Stimulated activated CD4-positive, alpha-beta T cell treated with anti-CD3 and anti-CD28 coated beads, Interleukin-12 subunit alpha, Interleukin-12 subunit beta, amount 100 ng/mL, for 48 hours (primary cell): ENCODE results near the gene ERC1.
"Not testable (repeated sequence)": the region's sequence is repeated elsewhere in the genome, so short reads cannot be mapped to it uniquely, and the experiment has no call there.

Experiments
- DNase-seq, 3 donors: peaks; one replicate each; pipeline ENCODE4 v3.0.0-alpha.2; 2020; ENCODE audit warnings: low read depth in 2 of 3, low spot score in 1 of 3

ERC1 gene

DNA sequence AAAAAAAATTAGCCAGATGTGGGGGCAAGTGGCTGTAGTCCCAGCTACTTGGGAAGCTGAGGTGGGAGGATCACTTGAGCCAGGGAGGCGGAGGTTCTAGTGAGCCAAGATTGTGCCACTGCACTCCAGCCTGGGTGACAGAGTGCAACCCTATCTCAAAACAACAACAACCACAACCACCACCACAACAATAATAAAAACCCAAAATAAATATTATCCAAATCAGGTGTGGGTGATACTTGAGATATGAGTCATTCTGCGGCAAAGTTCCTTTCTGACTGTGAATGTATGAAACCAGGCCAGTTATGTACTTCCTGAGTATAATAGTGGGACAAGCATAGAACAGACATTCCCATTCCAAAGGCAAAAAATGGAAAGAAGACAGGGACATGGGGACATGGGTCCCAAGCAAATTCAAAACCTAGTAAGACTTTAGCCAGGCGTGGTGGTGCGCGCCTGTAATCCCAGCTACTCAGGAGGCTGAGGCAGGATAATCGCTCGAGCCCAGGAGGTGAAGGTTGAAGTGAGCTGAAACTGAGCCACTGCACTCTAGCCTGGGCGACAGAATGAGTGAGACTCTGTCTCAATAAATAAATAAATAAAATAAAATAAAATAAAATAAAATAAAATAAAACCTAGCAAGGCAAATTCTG is 9.7 kb upstream of the ERC1 start:
- DNase-seq = no peak

DNA sequence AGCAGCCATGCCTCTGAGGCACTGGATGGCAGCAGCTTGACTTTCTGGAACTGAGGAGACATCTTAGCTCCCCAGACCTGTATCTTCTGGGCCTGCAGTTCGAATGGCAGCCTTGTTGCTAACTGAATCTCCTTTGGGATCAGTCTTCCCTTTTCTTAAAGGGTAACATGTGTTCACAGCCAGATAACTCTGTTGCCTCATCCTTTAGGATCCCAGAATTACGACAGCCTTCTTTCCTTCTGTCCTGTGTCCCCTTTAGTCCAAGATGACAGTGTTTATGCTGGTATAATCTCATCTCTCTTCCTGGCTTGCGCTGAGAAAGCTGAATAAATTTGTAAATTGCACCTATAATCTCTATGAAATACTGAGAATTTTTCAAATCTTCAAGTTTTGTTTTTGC is 9.1 kb upstream of the ERC1 start:
- DNase-seq = no peak

DNA sequence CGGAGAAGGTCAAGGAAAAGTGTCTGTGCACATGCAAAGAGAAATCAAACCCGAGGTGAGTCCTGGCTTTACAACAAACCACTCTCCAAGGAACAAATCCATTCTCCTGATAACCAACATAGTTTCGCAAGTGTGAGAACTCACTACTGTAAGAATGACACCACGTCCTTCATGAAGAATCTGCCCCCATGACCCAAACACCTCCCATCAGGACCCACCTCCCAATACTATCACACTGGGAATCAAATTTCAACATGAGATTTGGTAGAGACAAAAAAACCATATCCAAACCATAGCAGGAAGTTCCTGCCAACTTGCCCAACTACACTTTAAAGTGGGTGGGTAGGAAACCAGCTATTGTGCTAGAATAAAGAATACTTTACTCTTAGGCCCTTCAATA is 2.4 kb upstream of the ERC1 start:
- no peak for DNase-seq

DNA sequence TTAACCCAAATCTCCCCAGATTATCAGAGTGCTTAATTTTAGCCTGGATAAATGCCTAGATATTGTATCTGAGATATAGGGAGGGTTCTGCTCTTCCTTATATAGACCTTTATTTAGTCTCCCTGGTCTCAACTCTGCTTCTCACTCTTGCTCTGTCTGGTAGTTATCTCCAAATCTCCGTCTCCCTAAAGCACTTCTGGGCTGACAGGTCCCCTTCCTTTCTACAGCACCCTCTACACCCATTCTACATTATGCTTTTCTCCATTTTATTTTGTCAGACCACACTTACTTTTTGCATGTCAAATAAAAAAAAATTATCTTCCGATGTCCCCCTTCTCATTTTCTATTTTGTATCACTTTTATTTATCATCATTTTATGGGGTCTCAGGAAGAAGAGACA is 2.0 kb upstream of the ERC1 start:
- no peak for DNase-seq

DNA sequence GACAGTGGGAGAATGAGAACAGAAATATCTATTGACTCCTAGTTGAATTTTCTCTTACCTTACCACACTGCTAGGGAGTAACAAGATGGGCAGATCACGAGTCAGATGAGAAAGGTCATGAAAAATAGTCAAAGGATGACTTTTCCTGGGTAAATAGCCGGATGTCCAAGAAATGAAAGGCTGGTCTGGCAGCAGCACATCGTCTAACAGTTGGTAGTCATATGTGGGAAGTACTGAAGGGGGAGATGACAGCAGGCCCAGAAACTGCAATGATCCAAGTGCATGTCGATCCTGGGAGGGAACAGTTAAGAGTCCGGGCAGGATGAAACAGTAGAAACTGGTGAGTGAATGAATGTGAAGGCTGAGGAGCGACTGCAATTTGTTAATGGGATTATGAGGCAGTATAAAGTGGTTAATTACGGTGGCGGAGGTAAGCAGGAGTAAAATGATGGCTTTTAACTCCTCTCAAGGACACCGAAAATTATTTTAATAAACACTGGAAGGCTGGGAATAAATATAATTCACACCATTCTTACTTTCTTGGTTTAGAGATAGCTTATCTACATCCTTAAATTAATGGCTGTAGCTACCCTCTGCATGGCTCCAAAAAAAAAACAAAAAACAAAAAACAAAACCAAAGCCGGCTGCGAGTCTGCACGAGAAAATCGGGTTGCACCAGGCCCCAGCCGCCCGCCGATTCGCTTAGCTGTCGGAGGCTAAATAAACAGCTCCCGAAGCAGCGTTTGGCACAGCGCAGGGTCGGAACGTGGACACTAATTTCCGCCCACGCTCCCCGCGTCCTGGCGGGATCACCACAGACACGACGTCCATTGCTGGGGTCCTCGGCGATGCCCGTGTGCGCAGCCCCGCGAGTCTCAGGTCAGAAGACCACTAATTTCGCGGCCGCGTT is 1.0 kb upstream of the ERC1 start:
- DNase-seq = peak; percentile 41 to 48 (median 47)

DNA sequence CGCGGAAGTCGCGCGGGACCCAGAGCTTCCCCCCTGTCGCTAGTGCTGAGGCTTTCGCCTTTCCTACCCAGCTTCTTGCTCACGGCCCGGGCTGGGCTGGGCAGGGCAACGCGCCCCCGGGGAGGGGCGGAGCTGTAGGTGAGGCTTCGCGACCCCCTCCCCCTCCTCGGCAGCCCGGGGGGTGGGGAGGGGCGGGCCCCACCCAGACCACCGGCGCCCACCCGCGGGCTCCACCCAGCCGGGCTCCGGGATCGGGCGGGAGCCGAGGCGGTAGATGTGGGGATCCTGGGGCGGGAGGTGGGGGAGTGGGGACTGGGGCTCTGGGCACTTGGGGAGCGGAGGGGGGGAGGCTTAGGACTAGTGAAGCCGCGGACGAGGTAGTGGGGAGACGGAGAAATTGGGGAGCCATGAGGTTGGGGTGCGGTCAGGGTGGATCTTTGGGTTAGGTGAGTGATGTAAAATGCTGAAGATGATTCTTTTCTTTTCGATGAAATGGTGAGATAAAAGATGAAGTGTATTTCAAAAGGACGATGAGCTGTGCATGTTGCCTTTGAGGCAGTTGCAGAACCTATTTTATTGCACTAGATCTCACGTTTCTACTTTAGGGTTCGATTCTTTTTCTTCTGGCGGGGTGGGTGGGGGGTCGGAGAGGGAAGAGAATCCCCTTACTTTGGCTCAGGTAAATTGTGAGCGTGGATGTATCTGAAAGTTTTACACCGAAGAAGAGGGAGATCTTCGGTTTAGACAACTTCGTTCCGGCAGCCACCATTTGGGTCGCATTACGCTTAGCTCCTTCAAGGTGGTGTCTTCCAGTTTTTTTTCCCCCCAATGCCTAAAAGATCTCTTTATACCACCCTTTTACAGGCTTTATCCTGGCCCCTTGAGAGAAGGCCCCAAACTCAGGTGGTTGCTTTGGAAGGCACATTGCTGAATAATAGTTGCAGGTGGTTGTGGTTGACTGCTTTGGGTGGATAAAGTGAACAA is 619 bp downstream of the ERC1 start:
- no peak for DNase-seq

DNA sequence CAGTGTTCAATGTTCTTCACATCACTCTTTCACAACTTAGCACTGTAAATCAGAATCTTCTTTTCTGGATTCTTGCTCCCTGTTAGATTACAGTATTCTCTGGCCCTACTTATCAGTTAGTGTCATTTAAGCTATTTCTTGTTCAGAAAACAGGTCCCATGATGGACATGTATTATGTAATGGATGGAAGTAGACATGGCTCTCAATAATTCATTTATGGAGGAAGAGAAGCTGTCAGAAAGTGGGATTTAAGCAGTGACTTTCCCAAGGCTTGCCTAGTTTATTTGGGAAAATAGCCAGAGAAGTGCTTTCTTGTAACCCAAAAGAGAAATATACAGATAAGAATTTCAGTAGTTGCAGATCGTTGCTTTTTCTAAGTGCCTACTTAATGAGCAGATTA is 1.6 kb downstream of the ERC1 start:
- no peak for DNase-seq

DNA sequence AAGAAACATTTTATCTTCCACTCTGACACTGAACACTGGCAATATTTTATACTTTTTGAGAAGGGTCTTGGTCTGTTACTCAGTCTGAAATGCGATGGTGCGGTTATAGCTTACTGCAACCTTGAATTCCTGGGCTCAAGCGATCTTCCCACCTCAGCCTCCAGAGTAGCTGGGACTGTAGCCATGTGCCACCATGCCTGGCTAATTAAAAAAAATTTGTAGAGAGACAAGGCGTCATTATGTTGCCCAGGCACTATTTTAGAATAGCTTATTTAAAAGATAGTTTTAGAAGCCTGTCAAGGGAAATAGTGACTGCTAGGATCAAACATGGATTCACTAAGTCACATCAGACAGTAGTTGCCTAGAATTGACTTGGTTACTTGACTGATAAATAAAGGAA is 5.9 kb downstream of the ERC1 start:
- no peak for DNase-seq

DNA sequence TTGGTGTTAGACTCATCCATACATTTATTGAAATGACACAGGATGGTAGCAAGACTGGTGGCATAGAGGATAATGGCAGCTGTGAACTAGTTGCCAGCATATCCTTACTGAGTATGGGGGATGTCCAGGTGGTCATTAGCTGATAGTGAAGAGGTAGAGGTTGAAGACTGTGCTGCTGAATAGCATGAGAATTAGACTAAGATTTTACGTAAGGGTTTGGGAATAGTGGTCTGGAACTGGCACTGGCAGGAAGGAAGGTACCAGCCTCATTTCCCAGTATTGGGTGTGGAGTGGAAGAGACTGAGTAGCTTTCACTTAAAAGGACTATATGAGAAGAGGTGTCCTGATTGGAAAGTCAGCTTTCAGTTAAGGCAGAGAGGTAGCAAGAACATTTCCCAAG is 6.5 kb downstream of the ERC1 start:
- no peak for DNase-seq

DNA sequence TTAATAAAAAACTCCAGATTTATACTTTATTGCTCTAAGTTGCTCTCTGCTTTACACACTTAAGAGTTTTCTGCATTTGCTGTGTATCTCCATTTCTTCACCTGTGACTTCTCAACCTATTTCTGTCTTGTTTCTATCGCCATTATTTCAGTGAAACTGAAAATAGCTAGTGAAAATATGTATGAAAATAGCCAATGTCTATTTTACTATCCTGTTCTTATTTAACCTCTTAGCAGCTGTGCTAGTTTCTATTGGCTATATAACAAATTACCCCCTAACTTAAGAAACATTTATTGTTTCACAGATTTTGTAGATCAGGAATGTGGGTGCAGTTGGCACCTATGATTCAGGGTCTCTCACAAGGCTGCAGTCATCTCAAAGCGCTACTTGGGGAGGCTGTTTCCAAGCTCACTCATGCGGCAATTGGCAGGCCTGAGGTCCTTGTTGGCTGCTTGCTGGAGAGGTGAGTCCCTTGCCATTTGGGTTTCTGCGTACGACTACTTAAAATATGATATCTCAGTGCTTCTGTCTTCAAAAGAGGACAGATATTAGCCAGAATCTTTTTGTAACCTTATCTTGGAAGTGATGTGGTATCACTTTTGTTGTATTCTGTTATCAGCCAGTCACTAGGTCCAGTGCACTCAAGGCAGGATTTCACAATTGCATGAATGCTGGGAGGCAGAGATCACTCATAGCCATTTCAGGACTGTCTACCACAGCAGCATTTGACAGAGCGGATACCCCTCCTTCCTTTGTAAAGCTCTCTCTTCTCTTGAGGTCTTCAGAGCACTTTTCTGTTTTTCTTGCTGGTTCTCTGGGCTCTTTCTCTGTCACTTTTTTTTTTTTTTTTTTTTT is 7.2 kb downstream of the ERC1 start:
- DNase-seq = no peak

DNA sequence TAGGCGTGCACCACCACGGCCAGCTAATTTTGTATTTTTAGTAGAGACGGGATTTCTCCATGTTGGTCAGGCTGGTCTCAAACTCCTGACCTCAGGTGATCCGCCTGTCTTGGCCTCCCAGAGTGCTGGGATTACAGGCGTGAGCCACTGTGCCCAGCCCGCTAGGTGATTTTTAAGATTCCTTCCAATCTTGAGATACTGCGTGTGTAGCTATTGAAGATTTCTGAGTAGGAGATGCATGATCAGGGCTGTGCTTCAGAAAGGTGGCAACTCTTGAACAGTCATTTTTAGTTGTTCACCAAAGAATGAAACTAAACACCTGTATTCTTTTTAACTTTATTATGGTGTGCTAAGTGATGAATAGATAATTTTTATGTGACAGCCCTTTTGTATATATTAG is 8.7 kb downstream of the ERC1 start:
- DNase-seq = not testable (repeated sequence)

DNA sequence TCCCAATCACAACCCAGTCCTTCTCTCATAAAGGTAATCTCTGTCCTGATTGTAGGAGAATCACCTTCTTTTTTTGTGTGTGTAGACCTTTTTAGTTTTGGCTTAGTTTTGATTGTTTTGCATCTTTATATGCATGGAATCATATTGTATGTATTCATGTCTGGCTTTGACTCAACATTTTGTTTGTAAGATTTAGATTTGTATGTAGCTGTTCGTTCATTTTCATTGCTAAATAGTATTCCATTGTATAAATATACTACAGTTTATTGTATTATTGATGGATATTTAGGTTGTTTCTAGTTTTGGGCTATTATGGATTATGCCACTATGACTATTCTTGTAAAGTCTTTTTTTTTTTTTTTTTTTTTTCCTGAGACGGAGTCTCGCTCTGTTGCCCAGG is 10.5 kb downstream of the ERC1 start:
- DNase-seq = no peak

DNA sequence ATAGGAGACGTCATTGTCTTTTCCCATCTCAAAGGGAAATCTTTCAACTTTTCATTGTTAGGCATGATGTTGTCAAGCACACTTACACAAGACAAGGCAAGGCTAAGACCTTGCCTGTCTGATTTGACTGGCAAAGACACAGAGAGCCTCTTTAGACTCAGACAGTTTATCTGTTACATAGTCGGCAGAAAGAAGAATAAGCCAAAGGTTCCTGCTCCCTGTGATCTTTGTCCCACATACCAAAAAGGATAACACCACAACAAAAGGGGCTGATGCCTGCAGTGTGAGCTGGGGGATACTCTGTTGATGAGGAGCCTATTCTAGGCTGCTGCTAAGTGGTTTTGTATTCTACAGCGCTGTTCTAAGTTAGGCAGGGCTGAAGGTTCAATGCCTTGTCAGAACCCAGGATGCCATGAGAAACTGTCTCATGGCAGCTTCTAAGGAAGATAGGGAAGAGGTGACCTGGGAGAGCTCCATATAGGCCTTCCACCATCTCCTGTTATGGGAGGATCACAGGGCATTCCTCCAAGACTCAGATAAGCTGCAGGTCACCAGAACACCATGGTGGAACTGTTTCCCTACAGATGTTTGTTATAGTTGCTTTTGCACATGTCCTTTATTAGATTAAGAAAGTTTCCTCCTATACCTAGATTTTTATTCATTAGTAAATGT is 12.7 kb downstream of the ERC1 start:
- no peak for DNase-seq

DNA sequence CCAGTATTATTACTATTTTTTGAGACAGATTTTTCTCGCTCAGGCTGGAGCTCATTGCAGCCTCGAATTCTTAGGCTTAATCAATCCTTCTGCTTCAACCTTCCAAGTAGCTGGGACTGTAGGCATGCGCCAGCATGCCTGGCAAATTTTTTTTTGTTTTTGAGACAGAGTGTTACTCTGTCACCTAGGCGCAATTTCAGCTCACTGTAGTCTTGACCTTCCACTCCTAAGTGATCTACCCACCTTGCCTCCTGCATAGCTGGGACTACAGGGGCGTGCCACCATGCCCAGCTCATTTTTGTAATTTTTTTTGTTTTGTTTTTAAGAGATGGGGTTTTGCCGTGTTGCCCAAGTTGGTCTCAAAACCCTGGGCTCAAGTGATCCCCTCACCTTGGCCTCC is 15.2 kb downstream of the ERC1 start:
- no peak for DNase-seq

DNA sequence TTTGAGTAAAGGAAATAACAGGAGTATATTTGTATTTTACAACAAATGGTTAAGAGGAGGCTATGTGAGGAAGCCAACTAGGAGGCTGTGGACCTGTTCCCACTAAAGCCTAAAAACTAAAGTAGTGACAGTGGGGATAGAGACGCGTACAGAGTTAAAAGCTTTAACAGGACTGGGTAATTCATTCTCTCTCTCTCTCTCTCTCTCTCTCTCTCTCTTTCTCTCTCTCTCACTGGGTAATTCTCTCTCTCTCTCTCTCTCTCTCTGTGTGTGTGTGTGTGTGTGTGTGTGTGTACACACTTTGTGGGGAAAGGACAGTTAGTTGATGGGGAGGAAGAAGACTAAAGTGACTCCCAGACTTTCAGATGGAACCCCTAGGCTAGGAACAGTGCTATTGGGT is 16.3 kb downstream of the ERC1 start:
- no peak for DNase-seq

DNA sequence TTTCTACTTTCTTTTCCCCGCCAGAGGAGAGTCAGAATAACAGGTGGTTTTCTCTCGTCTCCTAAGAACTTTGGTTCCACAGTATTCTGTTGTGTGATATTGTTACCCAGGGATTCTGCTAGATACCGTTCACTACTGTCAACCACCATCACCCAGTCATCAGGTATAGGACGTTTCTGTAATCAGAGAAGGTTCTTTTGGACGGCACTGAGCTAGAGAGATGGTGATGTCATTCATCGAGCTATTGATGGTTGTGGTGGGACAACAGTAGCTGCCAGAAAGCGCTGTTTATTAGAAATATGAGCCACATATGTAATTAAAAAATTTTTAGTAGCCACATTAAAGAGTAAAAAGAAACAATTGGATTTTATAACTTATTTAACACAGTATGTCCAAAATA is 17.0 kb downstream of the ERC1 start:
- DNase-seq = no peak

DNA sequence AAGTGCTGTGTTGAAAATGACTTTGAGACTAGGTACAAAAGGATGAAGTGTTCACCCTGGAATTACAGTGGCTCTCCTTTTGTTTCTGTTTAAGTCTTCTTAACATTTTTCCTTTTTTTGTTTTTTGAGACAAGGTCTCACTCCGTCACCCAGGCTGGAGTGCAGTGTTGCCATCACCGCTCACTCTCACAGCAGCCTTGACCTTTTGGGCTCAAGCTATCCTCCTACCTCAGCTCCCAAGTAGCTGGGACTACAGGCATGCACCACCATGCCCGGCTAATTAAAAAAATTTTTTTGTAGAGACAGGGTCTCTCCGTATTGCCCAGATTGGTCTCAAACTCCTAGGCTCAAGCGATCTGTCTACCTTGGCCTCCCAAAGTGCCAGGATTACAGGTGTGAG is 20.1 kb downstream of the ERC1 start:
- no peak for DNase-seq

DNA sequence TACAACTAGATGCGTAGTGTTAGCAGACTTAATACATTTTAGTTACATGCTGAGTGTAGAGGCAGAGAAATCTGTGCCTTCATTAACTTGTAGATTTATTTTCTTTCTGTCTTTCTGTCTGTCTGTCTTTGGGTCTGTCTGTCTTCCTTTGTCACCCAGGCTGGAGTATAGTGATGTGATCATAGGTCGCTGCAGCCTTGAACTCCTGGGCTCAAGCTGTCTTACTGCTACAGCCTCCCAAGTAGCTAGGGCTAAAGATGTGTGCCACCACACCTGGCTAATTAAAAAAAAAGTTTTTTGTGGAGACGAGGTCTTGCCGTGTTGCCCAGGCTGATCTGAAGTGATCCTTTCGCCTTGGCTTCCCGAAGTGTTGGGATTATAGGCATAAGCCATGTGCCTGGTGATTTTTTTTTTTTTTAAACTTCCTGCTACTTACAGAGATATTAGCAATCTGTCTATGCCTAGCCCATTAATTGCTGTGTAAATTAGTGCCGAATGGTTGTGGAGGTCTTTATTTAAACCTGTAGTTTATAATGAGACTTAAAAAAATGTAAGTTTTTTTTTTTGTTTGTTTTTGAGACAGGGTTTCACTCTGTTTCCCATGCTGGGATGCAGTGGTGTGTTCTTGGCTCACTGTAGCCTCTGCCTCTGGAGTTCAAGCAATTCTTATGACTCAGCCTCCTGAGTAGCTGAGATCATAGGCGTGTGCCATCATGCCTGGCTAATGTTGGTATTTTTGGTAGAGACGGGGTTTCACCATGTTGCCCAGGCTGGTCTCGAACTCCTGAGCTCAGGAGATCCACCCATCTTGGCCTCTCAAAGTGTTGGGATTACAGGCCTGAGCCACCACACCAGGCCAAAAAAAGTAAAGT is 22.8 kb downstream of the ERC1 start:
- DNase-seq = no peak

DNA sequence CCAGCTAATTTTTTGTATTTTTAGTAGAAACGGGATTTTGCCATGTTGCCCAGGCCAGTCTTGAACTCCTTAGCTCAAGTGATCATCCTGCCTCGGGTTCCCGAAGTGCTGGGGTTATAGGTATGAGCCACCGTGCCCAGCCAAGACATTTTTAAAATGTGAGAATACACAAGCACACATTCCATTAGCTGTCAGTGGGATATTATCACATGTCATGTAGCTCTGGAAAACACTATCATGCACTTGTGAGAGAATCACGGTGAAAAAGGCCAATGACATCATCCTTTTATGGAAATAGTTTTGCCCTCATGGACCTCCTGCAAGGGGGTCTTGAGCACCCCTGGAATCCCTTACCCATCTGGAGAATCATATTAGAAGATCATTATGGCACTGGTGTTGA is 28.3 kb downstream of the ERC1 start:
- no peak for DNase-seq
